OCI-LY3 (cell line): ENCODE data around the gene PRR13.
A peak's percentile ranks its signal among the peaks of the same experiment; 100 is the strongest.

Source experiments
- H2AFZ ChIP-seq: fragments of 200-600, 300-600 bp; shearing (Covaris generic); 2 replicates; pipeline ENCODE4 v1.6.0; 2014; ENCODE audit warnings: antibody characterized with exemption, low read depth, low read length
- H3K27ac ChIP-seq: fragments of 200-600, 300-600 bp; sonication (generic); 2 replicates; pipeline ENCODE4 v1.5.1; 2014; ENCODE audit warnings: mild to moderate bottlenecking, low read length, moderate library complexity, mixed read lengths
- H3K27me3 ChIP-seq: fragments of 200-600, 300-600 bp; sonication (generic); 2 replicates; pipeline ENCODE4 v1.6.1; 2014; ENCODE audit warnings: low read depth, low read length, mixed read lengths
- H3K36me3 ChIP-seq: fragments of 200-600, 300-600 bp; sonication (generic); replicated peaks from 2 replicates; pipeline ENCODE3; 2014; ENCODE audit warnings: low read depth, low read length, mixed read lengths
- H3K4me1 ChIP-seq: fragments of 300-600, 200-600 bp; sonication (generic); 2 replicates; pipeline ENCODE4 v1.6.1; 2014; ENCODE audit warnings: low read length, mixed read lengths
- H3K4me2 ChIP-seq: fragments of 200-600, 300-600 bp; sonication (generic); 2 replicates; pipeline ENCODE4 v1.6.1; 2014; ENCODE audit warnings: low read length, mixed read lengths
- H3K4me3 ChIP-seq: fragments of 300-600, 200-600 bp; sonication (generic); 2 replicates; pipeline ENCODE4 v1.5.1; 2014; ENCODE audit warnings: antibody characterized with exemption, mild to moderate bottlenecking, low read length, moderate library complexity
- H3K79me2 ChIP-seq: fragments of 300-600, 200-600 bp; shearing (Covaris generic); 2 replicates; pipeline ENCODE4 v1.6.1; 2014; ENCODE audit warnings: mild to moderate bottlenecking, low read length, mixed read lengths
- H3K9ac ChIP-seq: fragments of 300-600, 200-600 bp; shearing (Covaris generic); 2 replicates; pipeline ENCODE4 v1.6.0; 2014; ENCODE audit warnings: mild to moderate bottlenecking, low read length, moderate library complexity
- H3K9me3 ChIP-seq: fragments of 200-600, 300-600 bp; shearing (Covaris generic); 2 replicates; pipeline ENCODE4 v1.6.1; 2014; ENCODE audit warnings: low read length, mixed read lengths; ENCODE audit not compliant: insufficient read depth
- H4K20me1 ChIP-seq: fragments of 200-600, 300-600 bp; sonication (generic); 2 replicates; pipeline ENCODE4 v1.6.1; 2016; ENCODE audit warnings: low read length, mixed read lengths; ENCODE audit not compliant: insufficient read depth
- EZH2phosphoT487 ChIP-seq: fragments of 200-600 bp; shearing (Covaris generic); IDR thresholded peaks from 2 replicates; pipeline ENCODE4 v1.6.1; 2018; ENCODE audit warnings: antibody characterized with exemption, mixed run types, low read depth
- TF ChIP-seq, protein P1 (sequence below): fragments of 200-600, 300-600 bp; sonication (generic); IDR thresholded peaks from 2 replicates; pipeline ENCODE4 v1.5.1; 2014; ENCODE audit warnings: antibody characterized with exemption, low read length, low read depth

PRR13 gene

DNA sequence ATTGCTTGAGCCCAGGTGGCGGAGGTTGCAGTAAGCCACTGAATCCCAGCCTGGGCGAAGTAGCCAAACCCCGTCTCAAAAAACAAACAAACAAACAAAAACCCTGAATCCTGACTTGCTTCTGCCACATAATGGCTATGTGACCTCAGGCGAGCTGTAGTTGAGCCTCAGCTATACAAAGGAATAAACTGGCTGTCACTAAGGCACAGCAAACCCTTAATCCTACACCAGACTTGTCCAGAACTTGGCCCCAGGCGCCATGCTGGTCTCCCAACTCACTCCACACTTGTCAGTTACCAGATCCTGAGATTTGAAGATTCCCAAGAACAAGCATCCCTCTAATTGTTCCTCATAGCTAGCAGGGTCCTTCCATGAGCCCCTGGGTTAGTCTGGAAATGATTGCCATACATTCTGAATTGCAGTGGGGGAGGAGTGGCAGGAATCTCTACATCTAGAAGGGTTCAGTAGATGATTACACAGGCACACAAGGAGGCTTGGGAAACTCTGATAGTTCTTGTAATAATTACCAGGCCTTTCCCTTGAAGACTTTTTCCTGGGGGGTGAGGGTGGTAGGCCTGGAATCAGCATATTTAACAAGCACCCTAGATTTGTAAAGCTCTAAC is 47.8 kb downstream of the PRR13 start:
- Histone ChIP-seq H3K36me3 (peaks cover 8% of the 10 kb centered on the region), H3K4me2 (no peak overlapping the region), H3K4me3 (no peak overlapping the region), H2AFZ (no peak overlapping the region), H3K9me3 (no peaks in the 10 kb centered on the region), H3K27me3 (no peaks in the 10 kb centered on the region), H3K27ac (no peak overlapping the region), H3K79me2 (no peaks in the 10 kb centered on the region), H4K20me1 (no peaks in the 10 kb centered on the region; the same call in 1 of the 2 replicates), H3K4me1 (peaks cover 7% of the 10 kb centered on the region), H3K9ac (no peak overlapping the region)
- TF ChIP-seq, protein P1, sequence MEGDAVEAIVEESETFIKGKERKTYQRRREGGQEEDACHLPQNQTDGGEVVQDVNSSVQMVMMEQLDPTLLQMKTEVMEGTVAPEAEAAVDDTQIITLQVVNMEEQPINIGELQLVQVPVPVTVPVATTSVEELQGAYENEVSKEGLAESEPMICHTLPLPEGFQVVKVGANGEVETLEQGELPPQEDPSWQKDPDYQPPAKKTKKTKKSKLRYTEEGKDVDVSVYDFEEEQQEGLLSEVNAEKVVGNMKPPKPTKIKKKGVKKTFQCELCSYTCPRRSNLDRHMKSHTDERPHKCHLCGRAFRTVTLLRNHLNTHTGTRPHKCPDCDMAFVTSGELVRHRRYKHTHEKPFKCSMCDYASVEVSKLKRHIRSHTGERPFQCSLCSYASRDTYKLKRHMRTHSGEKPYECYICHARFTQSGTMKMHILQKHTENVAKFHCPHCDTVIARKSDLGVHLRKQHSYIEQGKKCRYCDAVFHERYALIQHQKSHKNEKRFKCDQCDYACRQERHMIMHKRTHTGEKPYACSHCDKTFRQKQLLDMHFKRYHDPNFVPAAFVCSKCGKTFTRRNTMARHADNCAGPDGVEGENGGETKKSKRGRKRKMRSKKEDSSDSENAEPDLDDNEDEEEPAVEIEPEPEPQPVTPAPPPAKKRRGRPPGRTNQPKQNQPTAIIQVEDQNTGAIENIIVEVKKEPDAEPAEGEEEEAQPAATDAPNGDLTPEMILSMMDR = no peak
- no peak for TF ChIP-seq EZH2phosphoT487

GRCh38 chr12:53492188-53492587 is 50.7 kb downstream of the PRR13 start:
- Histone ChIP-seq H3K27me3 (no peaks in the 10 kb centered on the region), H4K20me1 (no peaks in the 10 kb centered on the region), H3K4me2 (peak overlapping the region; percentile 72), H3K4me3 (peak overlapping the region; percentile 82), H3K9ac (no peak overlapping the region), H3K36me3 (peaks cover 4% of the 10 kb centered on the region), H2AFZ (no peak overlapping the region), H3K27ac (no peak overlapping the region), H3K9me3 (no peaks in the 10 kb centered on the region), H3K79me2 (no peaks in the 10 kb centered on the region), H3K4me1 (peaks cover 7% of the 10 kb centered on the region)
- TF ChIP-seq, protein P1 = no peak
- TF ChIP-seq EZH2phosphoT487 = no peak

- H3K36me3 ChIP-seq = peaks cover under 1% of the 10 kb centered on the region
- H3K9ac ChIP-seq = peak overlapping the region; percentile 62
- H4K20me1 ChIP-seq = no peaks in the 10 kb centered on the region
- peaks cover 7% of the 10 kb centered on the region for H3K4me1 ChIP-seq
- TF ChIP-seq EZH2phosphoT487 = no peak
- TF ChIP-seq, protein P1 = no peak
- H3K27me3 ChIP-seq = no peaks in the 10 kb centered on the region
- H3K9me3 ChIP-seq = no peaks in the 10 kb centered on the region
- peak overlapping the region; percentile 12; the same call in 1 of the 2 replicates for H3K27ac ChIP-seq
- peak overlapping the region; percentile 82 for H3K4me3 ChIP-seq
- H2AFZ ChIP-seq = peak overlapping the region; percentile 69
- peak overlapping the region; percentile 72 for H3K4me2 ChIP-seq
- no peaks in the 10 kb centered on the region for H3K79me2 ChIP-seq
These were observed 51.5 kb downstream of the PRR13 start for GRCh38 chr12:53492830-53493609.

GRCh38 chr12:53493610-53494391 is 52.3 kb downstream of the PRR13 start:
- Histone ChIP-seq H3K79me2 (no peaks in the 10 kb centered on the region), H3K9me3 (no peaks in the 10 kb centered on the region), H3K4me1 (peaks cover 12% of the 10 kb centered on the region), H4K20me1 (no peaks in the 10 kb centered on the region), H3K9ac (peak overlapping the region; percentile 62), H3K4me2 (peak overlapping the region; percentile 72), H3K4me3 (peak overlapping the region; percentile 82), H3K36me3 (no peaks in the 10 kb centered on the region), H3K27ac (peak overlapping the region; percentile 12; the same call in 1 of the 2 replicates), H2AFZ (peak overlapping the region; percentile 69), H3K27me3 (no peaks in the 10 kb centered on the region)
- TF ChIP-seq, protein P1 = no peak
- no peak for TF ChIP-seq EZH2phosphoT487
